Left cardiac atrium (tissue), 4 donors: ENCODE measurements around the gene TMEM151A. TPM values are rescaled to one million over a fixed set of nuclear protein-coding genes. Genes with fewer than 3 reads are reported as not detected.
"Not testable (repeated sequence)": the region's sequence is repeated elsewhere in the genome, so short reads cannot be mapped to it uniquely, and the experiment has no call there.

Experiments used
- ATAC-seq, 2 donors: fragments of 200-7000 bp; cut with Tn5 transposase; one replicate each; pipeline ENCODE4 v1.9.1; 2020; ENCODE audit warnings: mild to moderate bottlenecking in 2 of 2, moderate library complexity in 2 of 2
- DNase-seq: peaks from one replicate; pipeline ENCODE4 v3.0.0-alpha.2; 2020
- intact Hi-C, 2 donors: fragments of 100-400 bp; cut with DNase I; formaldehyde crosslinking; loops; one replicate each; pipeline versions ENCODE4 v1.14.1 to v1.15.1; 2022 to 2023
- total RNA-seq, 2 donors: library from RNA; stranded (reverse); fragmentation: NEBNext Ultra II Directional; extraction: Animal tissue kit (Norgen Biotek cat#: 25700); gene quantifications; one replicate each; pipeline ENCODE4 v1.2.1, GENCODE V29; 2021
- donor health status: DM: no; HTN: yes; CAD: no.
- donor health status: DM: no; HTN: yes; CAD: no; lungs with severe emphysema.
- donor health status: DM: yes; HTN: yes; CAD: no.
- donor health status: Dilated cardiomyopathy.

Gene TMEM151A
- total RNA-seq, 2 donors from 2014 or later: 0.86 to 1.1 TPM

DNA sequence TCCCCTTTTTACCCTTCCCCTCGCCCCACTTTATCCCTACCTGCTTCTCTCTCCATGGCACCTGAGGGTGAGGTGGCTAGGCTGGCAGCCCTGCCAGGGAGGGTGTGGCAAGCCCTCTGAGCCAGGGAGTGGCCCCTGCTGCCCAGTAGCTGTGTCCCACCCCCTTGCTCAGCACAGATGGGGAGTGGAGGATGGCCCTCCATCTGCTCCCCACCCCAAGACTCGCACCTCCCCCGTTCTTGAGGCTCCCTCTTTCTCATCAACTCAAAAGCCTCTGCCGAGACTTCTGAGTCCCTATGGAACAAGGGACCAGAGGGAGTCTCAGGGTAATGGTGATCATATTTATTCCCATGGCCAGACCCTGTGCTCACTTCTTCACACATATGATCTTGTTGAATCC, 1.7 kb downstream of the TMEM151A start:
- intact Hi-C loops: no loop called here
- no peak for DNase-seq
- ATAC-seq: no peak

DNA sequence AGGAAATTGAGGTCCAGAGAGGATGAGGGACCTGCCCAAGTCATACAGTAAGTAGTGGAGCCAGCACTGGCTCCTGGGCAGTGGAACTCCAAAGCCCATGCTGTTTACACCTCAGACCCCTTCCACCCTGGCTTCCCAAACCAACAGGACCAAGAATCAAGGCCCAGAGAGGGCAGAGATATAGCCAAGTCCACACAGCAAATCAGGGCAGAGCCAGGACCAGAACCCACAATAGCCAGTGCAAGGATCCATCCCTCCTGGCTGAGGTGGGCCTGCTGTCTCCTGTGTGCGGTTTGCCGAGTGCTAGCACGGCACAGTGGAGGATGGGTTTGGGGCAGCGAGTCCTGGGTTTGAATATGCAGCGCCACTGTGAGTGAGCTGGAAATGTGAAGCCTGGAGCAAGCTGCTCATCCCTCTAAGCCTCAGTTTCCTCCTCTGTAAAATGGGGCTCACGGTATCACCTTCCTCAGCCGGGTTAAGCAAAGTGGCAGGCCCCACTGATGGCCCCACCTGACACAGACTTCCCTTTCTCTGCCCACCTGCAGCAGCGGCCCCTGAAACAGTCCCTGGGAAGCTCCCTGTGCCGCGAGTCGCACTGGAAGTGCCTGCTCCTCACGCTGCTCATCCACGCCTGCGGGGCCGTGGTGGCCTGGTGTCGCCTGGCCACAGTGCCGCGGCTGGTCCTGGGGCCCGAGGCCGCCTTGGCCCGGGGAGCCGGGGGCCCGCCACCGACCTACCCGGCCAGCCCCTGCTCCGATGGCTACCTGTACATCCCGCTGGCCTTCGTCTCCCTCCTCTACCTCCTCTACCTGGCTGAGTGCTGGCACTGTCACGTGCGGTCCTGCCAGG, 2.3 kb downstream of the TMEM151A start:
- ATAC-seq (no peak), DNase-seq (no peak)
- intact Hi-C loops: no loop called here

DNA sequence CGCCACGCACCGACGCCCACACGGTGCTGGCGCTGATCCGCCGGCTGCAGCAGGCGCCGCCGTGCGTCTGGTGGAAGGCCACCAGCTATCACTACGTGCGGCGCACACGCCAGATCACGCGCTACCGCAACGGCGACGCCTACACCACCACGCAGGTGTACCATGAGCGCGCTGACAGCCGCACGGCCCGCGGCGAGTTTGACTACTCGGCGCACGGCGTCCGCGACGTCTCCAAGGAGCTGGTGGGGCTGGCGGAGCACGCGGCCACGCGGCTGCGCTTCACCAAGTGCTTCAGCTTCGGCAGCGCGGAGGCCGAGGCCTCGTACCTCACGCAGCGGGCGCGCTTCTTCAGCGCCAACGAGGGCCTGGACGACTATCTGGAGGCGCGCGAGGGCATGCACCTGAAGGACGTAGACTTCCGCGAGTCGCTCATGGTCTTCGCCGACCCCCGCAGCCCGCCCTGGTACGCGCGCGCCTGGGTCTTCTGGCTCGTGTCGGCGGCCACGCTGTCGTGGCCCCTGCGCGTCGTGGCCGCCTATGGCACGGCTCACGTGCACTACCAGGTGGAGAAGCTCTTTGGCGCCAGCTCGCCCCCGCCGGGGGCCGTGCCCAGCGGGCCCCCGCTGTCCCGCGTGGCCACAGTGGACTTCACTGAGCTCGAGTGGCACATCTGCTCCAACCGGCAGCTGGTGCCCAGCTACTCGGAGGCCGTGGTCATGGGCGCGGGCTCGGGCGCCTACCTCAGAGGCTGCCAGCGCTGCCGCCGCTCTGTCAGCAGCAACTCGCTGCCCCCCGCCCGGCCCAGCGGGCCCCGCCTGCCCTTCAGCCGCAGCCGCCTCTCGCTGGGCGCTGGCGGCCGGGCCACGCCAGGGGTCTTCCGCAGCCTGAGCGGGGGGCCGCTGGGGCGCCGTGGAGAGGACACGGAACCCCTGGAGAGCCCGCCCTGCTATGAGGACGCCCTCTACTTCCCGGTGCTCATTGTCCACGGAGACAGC, 3.2 kb downstream of the TMEM151A start:
- ATAC-seq (no peak), DNase-seq (no peak)
- intact Hi-C loops: no loop called here

DNA sequence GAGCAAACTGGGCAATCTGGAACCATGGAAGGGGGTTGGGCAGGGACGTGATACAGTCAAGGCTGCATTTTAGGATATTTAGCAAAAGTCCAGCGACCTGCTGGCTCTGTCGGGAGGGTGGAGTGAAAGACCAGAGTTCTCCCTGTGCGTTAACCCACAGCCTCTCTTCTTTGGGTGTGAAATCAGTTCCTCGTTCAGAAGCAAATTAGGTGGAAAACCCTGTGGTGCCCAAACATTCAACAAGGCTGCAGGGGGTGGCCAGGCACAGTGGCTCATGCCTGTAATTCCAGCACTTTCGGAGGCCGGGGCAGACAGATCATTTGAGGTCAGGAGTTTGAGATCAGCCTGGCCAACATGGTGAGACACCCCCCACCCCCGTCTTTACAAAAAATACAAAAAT, 5.9 kb downstream of the TMEM151A start:
- no peak for DNase-seq
- intact Hi-C loops: no loop called here
- ATAC-seq: no peak

DNA sequence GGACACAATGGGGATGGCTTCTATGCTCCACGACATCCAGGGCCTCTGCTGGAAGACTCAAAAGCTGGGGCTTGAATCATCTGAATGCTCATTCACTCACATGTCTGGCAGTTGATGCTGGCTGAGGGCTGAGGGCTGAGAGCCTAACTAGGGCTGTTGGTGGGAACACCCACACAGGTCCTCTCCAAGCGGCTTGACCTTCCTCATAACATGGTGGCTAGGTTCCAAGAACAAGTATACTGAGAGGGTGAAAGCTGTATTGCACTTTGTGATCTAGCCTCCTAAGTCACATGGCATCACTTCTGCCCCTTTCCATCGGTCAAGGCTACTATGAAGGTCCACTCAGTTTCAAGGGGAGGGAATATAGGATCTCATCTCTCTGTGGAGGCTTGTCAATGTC, 7.5 kb downstream of the TMEM151A start:
- DNase-seq (no peak), ATAC-seq (peak in 1 of 2 donors; percentile 41)

DNA sequence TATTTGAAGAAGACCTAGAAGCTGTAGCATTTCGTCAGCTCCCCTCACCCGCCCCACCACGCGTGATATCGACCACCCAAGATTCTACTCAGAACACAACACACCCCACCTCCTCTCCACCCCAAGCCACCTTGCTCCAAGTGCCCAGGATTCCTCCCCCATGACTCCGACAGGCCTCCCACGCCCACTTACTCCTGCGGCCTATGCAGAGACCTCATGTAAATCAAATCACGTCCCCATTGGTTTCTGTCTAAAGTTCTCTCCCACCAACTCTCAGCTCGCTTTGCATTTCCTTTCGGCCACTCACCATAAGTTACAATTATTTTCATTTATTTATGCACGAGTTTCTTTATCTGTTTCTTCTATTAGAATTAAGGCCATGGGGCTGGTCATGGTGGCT, 11.0 kb downstream of the TMEM151A start:
- no peak for ATAC-seq
- DNase-seq: no peak
- intact Hi-C loops: no loop called here

More for the DNA sequence above, 7.5 kb downstream of the TMEM151A start:
- intact Hi-C loops: no loop called here

DNA sequence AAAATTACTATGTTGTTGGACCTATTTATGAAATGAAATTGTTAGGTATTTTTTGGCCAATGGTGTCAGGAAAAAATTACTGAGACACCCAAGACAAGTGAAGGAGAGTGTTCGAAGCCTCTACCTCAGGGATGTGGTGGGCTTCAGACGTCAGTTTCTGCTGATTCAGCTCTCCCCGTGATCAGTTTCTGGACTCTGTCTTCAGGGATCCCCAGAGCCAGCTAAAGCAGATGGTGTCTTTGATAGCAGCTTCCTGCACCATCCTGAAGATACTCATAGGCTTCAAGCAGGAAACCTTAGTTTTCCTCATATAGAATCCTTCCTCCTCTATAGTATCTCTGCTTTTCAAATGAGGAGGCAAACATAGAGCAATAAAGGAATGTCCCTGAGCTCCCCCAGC, 17.8 kb downstream of the TMEM151A start:
- intact Hi-C loops: no loop called here
- DNase-seq: no peak
- no peak for ATAC-seq

DNA sequence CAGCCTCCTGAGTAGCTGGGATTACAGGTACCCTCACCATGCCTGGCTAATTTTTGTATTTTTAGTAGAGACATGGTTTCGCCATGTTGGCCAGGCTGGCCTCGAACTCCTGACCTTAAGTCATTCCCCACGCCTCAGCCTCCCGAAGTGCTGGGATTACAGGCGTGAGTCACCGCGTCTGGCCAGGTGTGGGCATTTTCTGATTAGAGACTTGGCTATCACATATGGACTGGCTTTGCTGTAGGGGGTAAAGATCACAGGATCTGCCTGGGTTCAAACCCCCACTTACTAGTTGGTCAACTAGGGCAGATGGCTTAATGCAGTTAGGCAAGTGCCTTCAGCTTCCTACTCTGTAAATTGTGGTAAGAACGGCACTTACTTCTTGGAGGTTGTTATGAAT, 18.6 kb downstream of the TMEM151A start:
- ATAC-seq (no peak), DNase-seq (no peak)
- intact Hi-C loops: loop anchor here in 1 of 2 donors (5.0 kb wide), 1 partner anchor 77 kb away; no protein-coding TSS in a partner anchor

DNA sequence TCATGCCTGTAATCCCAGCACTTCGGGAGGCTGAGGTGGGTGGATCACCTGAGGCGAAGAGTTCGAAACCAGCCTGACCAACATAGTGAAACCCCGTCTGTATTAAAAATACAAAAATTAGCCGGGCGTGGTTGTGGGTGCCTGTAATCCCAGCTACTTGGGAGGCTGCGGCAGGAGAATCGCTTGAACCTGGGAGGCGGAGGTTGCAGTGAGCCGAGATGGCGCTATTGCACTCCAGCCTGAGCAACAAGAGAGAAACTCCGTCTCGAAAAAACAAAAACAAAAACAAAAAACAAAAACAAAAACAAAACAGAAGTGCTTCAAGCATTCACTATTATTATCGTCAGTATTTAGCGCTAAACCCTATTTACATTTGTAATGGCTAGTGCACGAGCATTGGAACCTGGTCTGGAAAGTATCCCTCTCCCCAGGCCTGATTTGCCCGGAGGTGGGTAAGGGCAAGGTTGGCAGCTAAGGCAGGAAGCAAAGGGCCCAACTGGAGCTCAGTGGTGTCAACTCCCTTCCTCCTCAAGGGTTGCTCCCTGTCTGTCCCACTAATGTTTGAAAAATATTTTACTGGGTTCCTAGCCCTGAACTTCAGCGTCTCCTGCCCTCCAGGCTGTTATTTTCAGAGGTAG, 19.2 kb downstream of the TMEM151A start:
- intact Hi-C loops: loop anchor here in 1 of 2 donors (5.0 kb wide), 1 partner anchor 76 kb away; no protein-coding TSS in a partner anchor
- DNase-seq: not testable (repeated sequence)

DNA sequence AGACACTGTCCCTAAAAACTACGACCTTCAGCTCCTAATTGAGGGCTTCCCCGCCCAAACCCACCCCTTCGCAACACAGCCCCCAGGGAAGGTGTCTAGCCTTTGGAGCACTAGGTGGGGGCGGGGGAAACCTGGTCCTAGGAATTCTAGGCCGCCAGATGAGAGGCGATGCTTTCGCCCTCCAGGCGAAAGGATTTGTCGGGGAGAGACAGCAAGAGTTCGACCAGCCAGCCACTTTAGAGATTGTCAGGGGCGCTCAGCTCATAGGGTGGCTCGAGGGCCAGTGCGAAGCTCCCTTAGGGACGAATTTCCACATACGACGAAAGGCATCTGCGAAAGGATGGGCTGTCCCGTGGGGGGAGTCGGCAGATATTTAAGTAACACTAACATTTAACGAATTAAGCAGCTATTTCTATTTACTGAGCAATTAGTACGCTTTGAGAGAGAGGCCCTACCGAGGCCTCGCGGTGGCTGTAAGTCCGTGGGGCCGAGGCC, 19.8 kb downstream of the TMEM151A start:
- DNase-seq: no peak
- intact Hi-C loops: loop anchor here in 1 of 2 donors (5.0 kb wide), 1 partner anchor 76 kb away; no protein-coding TSS in a partner anchor
- no peak for ATAC-seq

More for the DNA sequence above, 19.2 kb downstream of the TMEM151A start:
- ATAC-seq: not testable (repeated sequence)

DNA sequence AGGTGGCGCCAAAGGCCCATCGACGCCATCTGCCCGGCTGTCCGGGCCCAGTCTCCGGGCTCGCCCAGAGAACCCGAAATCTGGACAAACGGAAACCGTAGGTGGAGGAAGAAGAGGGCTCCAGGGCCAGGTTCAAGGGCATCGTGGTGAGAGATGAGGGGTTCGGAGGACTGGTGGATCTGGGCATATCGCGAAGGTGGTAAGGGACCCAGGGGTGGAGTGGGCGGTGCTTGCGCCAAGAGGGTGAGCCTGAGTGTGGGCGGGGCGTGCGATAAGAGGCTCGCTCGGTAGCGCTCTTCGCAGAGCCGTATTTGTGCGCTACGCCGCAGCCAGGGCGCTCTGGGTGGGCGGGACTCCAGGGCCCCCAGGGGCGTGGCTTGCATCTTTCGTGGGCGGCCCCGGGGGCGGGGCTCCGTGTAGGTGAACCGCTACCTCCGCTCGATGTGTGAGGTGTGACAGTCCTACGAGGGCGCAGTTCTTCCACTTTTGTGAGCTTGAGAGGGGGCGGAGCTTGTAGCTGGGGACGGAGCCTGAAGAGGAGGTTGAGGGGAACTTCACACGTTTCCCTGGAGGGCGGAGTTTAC, 20.4 kb downstream of the TMEM151A start:
- intact Hi-C loops: loop anchor here in 1 of 2 donors (1.0 to 5.0 kb wide), 2 partner anchors 16 to 75 kb away; no protein-coding TSS in a partner anchor
- peak; percentile 79 to 86 for ATAC-seq

DNA sequence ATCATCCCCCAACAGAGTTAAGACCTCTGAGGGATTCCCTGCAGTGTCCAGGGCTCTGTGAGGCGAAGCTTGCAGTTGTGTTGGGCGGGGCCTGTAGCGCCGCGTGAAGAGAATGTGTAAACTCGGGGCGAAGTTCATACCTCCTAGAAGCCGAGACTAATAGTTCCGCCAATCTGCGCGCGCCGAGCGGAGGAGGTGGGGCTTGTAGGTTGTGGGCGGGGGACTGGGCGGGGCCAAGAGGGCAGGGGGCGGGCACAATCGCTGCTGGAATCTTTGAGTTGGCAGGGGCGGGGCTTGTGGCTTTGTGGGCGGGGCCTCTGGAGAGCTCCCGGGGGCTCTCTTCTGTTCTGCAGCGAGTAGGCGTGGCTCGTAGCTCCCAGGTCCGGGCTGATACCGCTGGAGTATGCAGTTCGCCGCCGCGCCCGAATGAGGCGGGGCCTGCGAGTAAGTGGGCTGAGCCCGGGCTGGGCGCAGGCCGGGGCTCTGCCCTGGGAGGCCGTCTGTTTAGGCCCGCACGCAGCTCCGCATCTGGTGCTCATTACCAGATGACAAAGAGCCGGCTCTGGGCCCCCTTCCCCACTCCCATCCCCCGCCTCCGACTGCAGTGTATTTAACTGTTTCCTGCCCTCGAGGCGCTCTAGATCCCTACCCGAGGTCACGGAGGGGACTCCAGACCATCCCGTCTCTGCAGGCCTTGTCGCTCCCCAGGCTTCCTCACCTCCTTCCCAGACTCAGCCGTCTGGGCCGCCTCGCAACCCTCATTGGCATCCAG, 21.0 kb downstream of the TMEM151A start:
- intact Hi-C loops: loop anchor here in 1 of 2 donors (1.0 to 5.0 kb wide), 2 partner anchors 16 to 75 kb away; no protein-coding TSS in a partner anchor
- ATAC-seq: peak; percentile 82 to 90

More for the DNA sequence above, 20.4 kb downstream of the TMEM151A start:
- peak; percentile 94 for DNase-seq

DNA sequence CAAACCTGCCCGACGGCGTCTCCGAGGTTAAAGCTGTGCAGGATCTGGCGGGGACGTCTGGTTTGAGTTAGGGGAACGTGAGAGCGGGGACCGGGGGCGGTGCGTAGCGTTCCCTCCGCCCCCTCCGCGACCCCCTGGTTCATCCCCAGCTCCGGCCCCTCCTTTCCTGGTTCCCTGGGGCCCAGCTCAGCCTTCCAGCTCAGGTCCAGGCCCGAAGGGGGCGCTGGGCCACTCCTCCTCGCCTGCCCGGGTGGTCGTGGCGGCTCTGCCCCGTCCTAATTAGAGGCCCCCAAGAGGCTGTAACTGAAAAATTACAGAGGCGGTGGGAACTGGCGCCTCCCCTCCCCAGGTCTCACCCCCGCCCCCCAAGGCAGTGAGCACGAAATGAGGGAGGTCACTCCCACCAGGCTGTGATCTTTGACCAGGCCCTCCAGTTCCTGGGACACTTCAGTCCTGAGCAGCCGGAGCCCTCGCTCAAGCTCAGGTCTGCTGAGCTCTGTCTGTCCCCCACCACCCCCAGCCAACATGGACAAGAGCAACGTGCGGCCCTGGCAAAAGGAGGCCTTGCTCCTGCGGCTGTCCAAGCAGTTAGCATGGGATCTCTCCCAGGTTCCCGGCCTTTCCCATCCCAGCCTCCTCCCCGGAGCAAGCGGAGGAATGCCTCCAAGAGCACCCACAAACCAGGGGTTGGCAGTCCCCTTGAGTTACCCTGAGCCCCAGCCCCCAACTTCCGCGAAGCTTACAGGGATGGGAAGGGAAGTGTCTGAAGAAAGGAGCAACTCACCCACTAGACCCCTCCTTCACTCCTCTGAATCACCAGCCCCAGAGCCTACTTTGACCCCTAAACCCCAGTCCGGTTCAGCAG, 21.9 kb downstream of the TMEM151A start:
- peak; percentile 39 for DNase-seq
- ATAC-seq: no peak
- intact Hi-C loops: loop anchor here in 1 of 2 donors (5.0 kb wide), 1 partner anchor 74 kb away; no protein-coding TSS in a partner anchor

More for the DNA sequence above, 21.0 kb downstream of the TMEM151A start:
- peak; percentile 99 for DNase-seq

DNA sequence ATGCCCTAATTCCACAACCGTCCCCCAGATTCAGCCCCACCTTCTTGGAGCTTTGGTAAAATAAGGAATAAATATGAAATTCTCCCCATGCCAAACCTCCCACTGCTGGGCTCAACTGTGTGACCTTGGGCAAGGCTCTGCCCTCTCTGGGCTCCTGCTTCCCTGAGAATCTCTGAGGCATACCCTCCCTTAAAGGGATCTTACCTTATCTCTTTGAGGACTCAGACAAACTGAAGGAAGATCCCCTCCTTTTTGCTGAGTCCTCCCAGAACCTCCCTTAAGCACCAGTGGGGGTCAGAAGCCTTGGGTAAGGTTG, 22.4 kb downstream of the TMEM151A start:
- DNase-seq (no peak), ATAC-seq (no peak)
- intact Hi-C loops: loop anchor here in 1 of 2 donors (5.0 kb wide), 1 partner anchor 73 kb away; no protein-coding TSS in a partner anchor

DNA sequence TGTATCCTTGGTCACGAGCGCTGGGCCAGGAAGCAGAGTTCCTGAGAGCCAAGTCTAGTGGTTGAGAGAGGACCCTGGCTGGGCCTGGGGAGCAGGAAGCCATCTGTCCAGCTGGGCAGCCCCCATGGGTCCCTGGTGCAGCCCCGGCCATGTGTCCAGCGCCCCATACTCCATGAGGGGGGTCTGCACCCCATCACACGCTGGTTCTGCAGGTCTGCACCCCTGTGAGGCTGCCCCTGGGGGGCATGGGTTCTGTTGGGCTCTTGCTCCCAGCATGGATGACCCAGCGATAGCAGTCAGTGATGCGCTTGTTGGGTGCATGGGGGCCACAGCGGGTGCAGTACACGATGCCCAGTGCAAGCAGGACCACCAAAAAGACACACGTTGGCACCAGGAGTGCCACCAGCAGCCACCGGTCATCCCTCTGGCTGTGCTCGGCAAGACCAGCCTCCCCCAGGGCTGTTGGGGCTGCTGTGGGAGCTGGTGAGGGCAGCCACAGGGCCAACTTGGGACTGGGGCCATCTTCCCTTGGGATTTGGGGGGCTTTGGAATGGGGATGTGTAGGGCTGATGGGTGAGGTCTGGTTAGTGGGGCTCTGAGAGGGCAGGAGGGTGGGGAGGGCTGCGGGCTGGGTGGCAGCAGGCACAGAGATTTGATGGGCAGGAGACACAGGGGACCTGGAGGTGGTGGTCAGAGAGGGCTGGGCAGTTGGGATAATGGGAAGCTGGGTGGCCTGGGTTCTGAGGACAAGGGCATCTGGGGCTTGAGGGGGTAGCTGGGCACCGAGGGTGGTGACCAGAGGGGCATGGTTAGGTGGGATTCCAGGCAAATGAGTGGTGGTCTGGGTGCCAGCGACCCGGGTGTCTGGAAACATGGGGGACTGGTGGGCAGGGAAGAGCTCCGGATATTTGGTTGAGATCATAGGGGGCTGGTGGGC, 23.1 kb downstream of the TMEM151A start:
- intact Hi-C loops: loop anchor here in 1 of 2 donors (5.0 kb wide), 1 partner anchor 72 kb away; no protein-coding TSS in a partner anchor
- ATAC-seq (no peak), DNase-seq (no peak)

DNA sequence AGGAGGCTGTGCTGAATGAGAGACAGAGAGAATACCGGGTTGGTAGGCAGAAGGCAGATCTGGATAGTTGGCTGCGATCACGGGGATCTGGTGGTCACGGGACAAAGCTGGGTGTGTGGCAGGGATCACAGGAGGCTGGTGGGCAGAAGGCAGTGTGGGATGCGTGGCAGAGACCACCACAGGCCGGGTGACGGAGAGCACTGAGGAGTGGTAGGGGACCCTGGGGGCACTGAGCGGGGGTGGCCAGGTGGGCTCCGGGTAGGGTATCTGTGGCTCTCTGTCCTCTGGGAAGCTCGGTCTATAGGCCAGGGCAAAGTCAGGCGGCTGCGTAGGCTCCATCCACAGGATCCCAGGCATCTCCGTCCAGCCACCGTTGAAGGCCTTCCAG, 23.8 kb downstream of the TMEM151A start:
- ATAC-seq (no peak), DNase-seq (no peak)
- intact Hi-C loops: no loop called here
